CD14-positive monocyte (primary cell): ENCODE measurements around the gene MRM3. TPM values are rescaled to one million over a fixed set of nuclear protein-coding genes. Genes with fewer than 3 reads are reported as not detected.

Experiments used
- DNase-seq, 3 donors: peaks; one replicate each; pipeline ENCODE4 v3.0.0-alpha.2; 2011 to 2022
- H2AFZ ChIP-seq: 2 replicates; pipeline ENCODE4 v1.6.0; 2012; ENCODE audit warnings: mild to moderate bottlenecking, low read depth, low read length, inconsistent platforms; ENCODE audit not compliant: insufficient read depth, poor library complexity, severe bottlenecking
- H3K27ac ChIP-seq, 2 donors: 1 replicate in 1 of 2; 2 replicates in 1 of 2; pipeline ENCODE4 v1.5.1; 2012 to 2013; ENCODE audit warnings: low read length in 2 of 2, control low read depth in 1 of 2, inconsistent platforms in 1 of 2, low read depth in 1 of 2, mild to moderate bottlenecking in 1 of 2
- H3K27me3 ChIP-seq, 2 donors: one replicate each; pipeline versions ENCODE4 v1.6.0 to v1.6.1; 2011 to 2013; ENCODE audit warnings: low read length in 2 of 2; ENCODE audit not compliant: control insufficient read depth in 2 of 2, insufficient read depth in 2 of 2
- H3K36me3 ChIP-seq, 2 donors: replicated peaks in 1 of 2; 1 replicate in 1 of 2; 2 replicates in 1 of 2; pipeline versions ENCODE4 v1.5.1 to v1.6.1; 2012 to 2013; ENCODE audit warnings: low read length in 2 of 2, control low read depth in 1 of 2, inconsistent platforms in 1 of 2, mild to moderate bottlenecking in 1 of 2; ENCODE audit not compliant: insufficient read depth in 2 of 2, control insufficient read depth in 1 of 2
- H3K4me1 ChIP-seq, 2 donors: 1 replicate in 1 of 2; 2 replicates in 1 of 2; pipeline versions ENCODE4 v1.5.1 to v1.6.1; 2012 to 2013; ENCODE audit warnings: low read length in 2 of 2, control low read depth in 1 of 2, inconsistent platforms in 1 of 2, mild to moderate bottlenecking in 1 of 2, moderate library complexity in 1 of 2; ENCODE audit not compliant: insufficient read depth in 2 of 2, control insufficient read depth in 1 of 2
- H3K4me2 ChIP-seq: replicated peaks from 2 replicates; pipeline ENCODE3; 2012; ENCODE audit warnings: low read length, moderate library complexity, mild to moderate bottlenecking; ENCODE audit not compliant: poor library complexity, severe bottlenecking; ENCODE audit errors: extremely low read depth
- H3K4me3 ChIP-seq, 3 experiments: fragments of 200-600 bp in 1 of 3; sonication (generic) in 1 of 3; replicated peaks in 1 of 3; 1 replicate in 2 of 3; 2 replicates in 1 of 3; pipeline ENCODE4 v1.5.1; 2011 to 2013; ENCODE audit warnings: low read length in 3 of 3, mild to moderate bottlenecking in 3 of 3, control low read depth in 2 of 3, low read depth in 2 of 3, inconsistent platforms in 1 of 3, moderate library complexity in 1 of 3
- H3K79me2 ChIP-seq: 2 replicates; pipeline ENCODE4 v1.6.0; 2012; ENCODE audit warnings: mild to moderate bottlenecking, control low read depth, inconsistent platforms, low read length, moderate library complexity; ENCODE audit not compliant: insufficient read depth
- H3K9ac ChIP-seq: 2 replicates; pipeline ENCODE4 v1.6.0; 2017; ENCODE audit warnings: low read length, mild to moderate bottlenecking; ENCODE audit not compliant: insufficient read depth, poor library complexity, severe bottlenecking
- H3K9me3 ChIP-seq, 2 donors: replicated peaks in 1 of 2; 1 replicate in 1 of 2; 2 replicates in 1 of 2; pipeline versions ENCODE4 v1.5.1 to v1.6.1; 2012 to 2013; ENCODE audit warnings: low read length in 2 of 2, control low read depth in 1 of 2; ENCODE audit not compliant: control insufficient read depth in 1 of 2, insufficient read depth in 1 of 2
- H4K20me1 ChIP-seq: 2 replicates; pipeline ENCODE4 v1.6.0; 2012; ENCODE audit warnings: mild to moderate bottlenecking, low read length, control low read depth, moderate library complexity; ENCODE audit not compliant: insufficient read depth
- H3K27ac Mint-ChIP-seq, 7 donors: one replicate each; pipeline ENCODE4 v1.8.0; 2020; ENCODE audit warnings: mild to moderate bottlenecking in 7 of 7, mixed read lengths in 7 of 7, moderate library complexity in 6 of 7, inconsistent platforms in 2 of 7
- H3K27me3 Mint-ChIP-seq, 3 donors: one replicate each; pipeline ENCODE4 v1.8.0; 2021 to 2022; ENCODE audit warnings: low read depth in 3 of 3, mild to moderate bottlenecking in 3 of 3, mixed read lengths in 3 of 3, moderate library complexity in 3 of 3, inconsistent platforms in 1 of 3
- H3K36me3 Mint-ChIP-seq, 2 donors: one replicate each; pipeline ENCODE4 v1.8.0; 2020; ENCODE audit warnings: mixed read lengths in 2 of 2, inconsistent platforms in 1 of 2, mild to moderate bottlenecking in 1 of 2
- H3K4me1 Mint-ChIP-seq: one replicate; pipeline ENCODE4 v1.8.0; 2020; ENCODE audit warnings: mild to moderate bottlenecking, mixed read lengths
- H3K4me3 Mint-ChIP-seq, 2 donors: one replicate each; pipeline ENCODE4 v1.8.0; 2020; ENCODE audit warnings: mild to moderate bottlenecking in 2 of 2, mixed read lengths in 2 of 2, moderate library complexity in 1 of 2
- H3K9me3 Mint-ChIP-seq, 7 donors: one replicate each; pipeline ENCODE4 v1.8.0; 2020 to 2022; ENCODE audit warnings: mixed read lengths in 7 of 7, mild to moderate bottlenecking in 6 of 7, moderate library complexity in 6 of 7, inconsistent platforms in 2 of 7
- WGBS: methylation state at CpG from one replicate; pipeline ENCODE4 v1.1.5; 2013; ENCODE audit warnings: missing lambda C conversion rate; ENCODE audit not compliant: insufficient coverage; 5-methylcytosine and 5-hydroxymethylcytosine counted together
- intact Hi-C, 2 donors: fragments of 100-400 bp; cut with micrococcal nuclease; formaldehyde crosslinking; loops; one replicate each; pipeline versions ENCODE4 v1.15.0 to v1.15.1; 2023
- polyA plus RNA-seq, 3 donors: library from polyadenylated mRNA; depleted of rRNA in 1 of 3; unstranded in 2 of 3; stranded (reverse) in 1 of 3; fragments of 300-500 nt in 2 of 3; fragments of >200 nt in 1 of 3; fragmentation: Illumina TruSeq in 2 of 3; gene quantifications; 1 replicate in 2 of 3; 2 replicates in 1 of 3; pipeline ENCODE4 v1.2.3, GENCODE V29; 2012 to 2021
- TF ChIP-seq, protein P1 (sequence below): fragments of 200-600 bp; IDR thresholded peaks from one replicate; pipeline ENCODE4 v1.8.0; 2022; ENCODE audit warnings: antibody characterized with exemption, mild to moderate bottlenecking

MRM3 gene
- polyA plus RNA-seq, 3 donors, result 9.3 to 15.4 (median 12.8) TPM

DNA sequence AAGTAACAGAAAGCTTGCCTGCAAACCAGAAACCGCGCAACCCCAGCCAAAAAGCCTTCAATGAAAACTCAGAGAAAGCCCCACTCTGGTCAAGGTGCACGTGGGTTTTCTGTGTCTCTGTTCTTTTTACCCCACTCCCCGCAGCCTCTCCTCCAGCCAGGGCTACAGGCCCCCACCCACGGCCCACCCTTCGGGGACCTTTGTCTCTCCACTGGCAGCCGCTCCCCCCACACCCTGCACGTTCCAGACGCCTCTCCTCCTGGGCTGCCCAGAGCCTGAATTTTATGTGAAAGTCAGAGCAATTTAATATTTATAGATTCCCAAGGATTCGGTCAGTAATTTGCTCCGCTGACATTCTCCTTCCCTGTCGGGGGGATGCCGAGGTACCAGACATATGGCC is 24.2 kb downstream of the MRM3 start:
- Histone ChIP-seq H3K36me3 (no peaks in the 10 kb centered on the region), H3K27me3 (no peaks in the 10 kb centered on the region), H3K9me3 (no peaks in the 10 kb centered on the region), H3K4me2 (no peak overlapping the region), H3K27ac (no peak overlapping the region), H3K9ac (no peak overlapping the region), H2AFZ (no peak overlapping the region), H3K4me3 (no peak overlapping the region), H3K79me2 (no peaks in the 10 kb centered on the region), H3K4me1 (no peaks in the 10 kb centered on the region), H4K20me1 (no peaks in the 10 kb centered on the region)
- no peak for DNase-seq
- no peaks in the 10 kb centered on the region for H3K36me3 Mint-ChIP-seq
- intact Hi-C loops, result no loop called here
- H3K27ac Mint-ChIP-seq, result no peak overlapping the region
- H3K27me3 Mint-ChIP-seq, result peaks cover 2 to 19% (median 13%) of the 10 kb centered on the region in 3 donors
- WGBS, result 87% methylated on average over 7 of the region's 13 CpGs
- TF ChIP-seq, protein P1, sequence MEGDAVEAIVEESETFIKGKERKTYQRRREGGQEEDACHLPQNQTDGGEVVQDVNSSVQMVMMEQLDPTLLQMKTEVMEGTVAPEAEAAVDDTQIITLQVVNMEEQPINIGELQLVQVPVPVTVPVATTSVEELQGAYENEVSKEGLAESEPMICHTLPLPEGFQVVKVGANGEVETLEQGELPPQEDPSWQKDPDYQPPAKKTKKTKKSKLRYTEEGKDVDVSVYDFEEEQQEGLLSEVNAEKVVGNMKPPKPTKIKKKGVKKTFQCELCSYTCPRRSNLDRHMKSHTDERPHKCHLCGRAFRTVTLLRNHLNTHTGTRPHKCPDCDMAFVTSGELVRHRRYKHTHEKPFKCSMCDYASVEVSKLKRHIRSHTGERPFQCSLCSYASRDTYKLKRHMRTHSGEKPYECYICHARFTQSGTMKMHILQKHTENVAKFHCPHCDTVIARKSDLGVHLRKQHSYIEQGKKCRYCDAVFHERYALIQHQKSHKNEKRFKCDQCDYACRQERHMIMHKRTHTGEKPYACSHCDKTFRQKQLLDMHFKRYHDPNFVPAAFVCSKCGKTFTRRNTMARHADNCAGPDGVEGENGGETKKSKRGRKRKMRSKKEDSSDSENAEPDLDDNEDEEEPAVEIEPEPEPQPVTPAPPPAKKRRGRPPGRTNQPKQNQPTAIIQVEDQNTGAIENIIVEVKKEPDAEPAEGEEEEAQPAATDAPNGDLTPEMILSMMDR, result no peak
- H3K9me3 Mint-ChIP-seq, result peaks cover 0 to 1% (median 0%) of the 10 kb centered on the region in 7 donors
- no peak overlapping the region for H3K4me3 Mint-ChIP-seq
- no peaks in the 10 kb centered on the region for H3K4me1 Mint-ChIP-seq

DNA sequence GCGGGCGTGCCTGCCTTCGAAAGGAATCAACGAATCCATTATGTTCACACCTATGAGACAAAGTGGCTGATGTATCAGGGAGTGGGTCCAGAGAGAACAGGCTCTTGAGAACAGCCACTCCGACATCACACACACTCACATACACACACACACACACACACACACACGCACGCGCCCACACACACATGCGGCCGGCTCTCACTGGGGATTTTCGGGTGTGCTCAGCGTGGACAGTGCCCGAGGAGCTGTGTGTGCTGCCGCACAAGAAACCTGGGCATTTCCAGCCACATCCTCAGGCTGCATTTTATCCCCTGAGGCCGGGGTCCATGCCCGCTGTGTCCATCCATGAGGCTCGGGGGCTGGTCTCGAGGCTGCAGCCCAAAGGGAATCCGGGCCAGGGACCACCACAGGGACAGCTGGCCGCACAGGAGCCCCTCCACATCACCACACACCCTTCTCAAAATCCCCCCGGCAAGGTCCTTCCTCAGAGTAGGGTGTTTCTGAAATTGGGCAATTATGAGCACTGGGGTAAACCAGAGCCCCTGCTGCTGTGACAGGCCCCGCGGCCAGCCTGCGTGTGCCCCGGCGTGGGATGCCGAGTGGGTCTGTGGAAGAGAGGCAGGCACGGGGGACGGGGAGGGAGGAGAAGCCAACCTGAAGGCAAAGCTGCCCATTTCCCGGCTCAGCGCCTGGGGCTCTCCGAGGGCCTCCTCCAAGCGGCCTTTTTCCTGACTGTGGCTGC is 24.8 kb downstream of the MRM3 start:
- 85% methylated on average over 26 of the region's 33 CpGs for WGBS
- intact Hi-C loops, result no loop called here
- Histone ChIP-seq H3K9ac (no peak overlapping the region), H3K27me3 (no peaks in the 10 kb centered on the region), H2AFZ (no peak overlapping the region), H3K36me3 (no peaks in the 10 kb centered on the region), H3K27ac (no peak overlapping the region), H3K4me1 (no peaks in the 10 kb centered on the region), H3K4me3 (no peak overlapping the region), H3K4me2 (no peak overlapping the region), H4K20me1 (no peaks in the 10 kb centered on the region), H3K79me2 (no peaks in the 10 kb centered on the region), H3K9me3 (no peaks in the 10 kb centered on the region)
- Mint-ChIP-seq H3K27me3 (peaks cover 2 to 19% (median 13%) of the 10 kb centered on the region in 3 donors), H3K27ac (no peak overlapping the region), H3K36me3 (no peaks in the 10 kb centered on the region), H3K4me3 (no peak overlapping the region), H3K9me3 (peaks cover 0 to 1% (median 0%) of the 10 kb centered on the region in 7 donors), H3K4me1 (no peaks in the 10 kb centered on the region)
- DNase-seq, result no peak
- TF ChIP-seq, protein P1, result no peak
